ENCODE measurements around the gene INSRR. TPM values are rescaled to one million over a fixed set of nuclear protein-coding genes. Genes with fewer than 3 reads are reported as not detected.

The INSRR gene
- total and polyA plus RNA-seq, 2 of the 8 experiments (the other 6 are each of a cell fraction or from before 2014, with no cell fraction given) = 0.02 TPM; not detected in 1

DNA sequence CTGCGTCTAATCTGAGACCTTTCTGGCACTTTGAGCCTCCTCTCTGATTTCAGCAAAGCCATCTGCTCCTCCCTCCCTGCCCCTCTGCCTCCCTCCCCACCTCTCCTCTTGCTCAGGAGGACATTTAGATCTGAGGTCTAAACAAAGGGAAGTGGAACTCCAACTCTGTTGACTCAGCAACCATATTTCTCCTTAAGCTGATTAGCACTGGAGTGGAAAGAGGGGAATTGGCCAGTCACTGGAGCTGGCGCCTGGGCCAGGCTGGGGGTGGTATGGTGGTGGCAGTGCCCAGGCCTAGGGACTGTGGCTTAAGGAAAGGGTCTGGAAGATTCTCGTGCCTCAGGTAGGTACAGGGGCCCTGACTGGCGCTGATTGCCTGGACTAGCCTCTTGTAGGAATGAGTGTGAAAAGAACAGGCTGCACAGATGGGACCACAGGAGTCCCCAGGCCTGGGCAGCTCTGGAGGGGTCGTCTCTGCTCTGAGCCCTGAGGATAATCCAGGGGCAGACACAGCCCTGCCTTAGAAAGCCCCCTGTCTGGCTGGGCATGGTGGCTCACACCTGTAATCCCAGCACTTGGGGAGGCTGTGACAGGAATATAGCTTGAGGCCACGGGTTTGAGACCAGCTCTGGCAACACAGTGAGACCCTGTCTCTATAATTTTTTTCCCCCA is 54.2 kb downstream of the INSRR start:
- H2BK20ac ChIP-seq (ENCODE audit: low read length) = no peak overlapping the region
- H4K5ac ChIP-seq (ENCODE audit: insufficient read length, low read depth, low read length) = no peak overlapping the region
- H2AK5ac ChIP-seq (ENCODE audit: low read depth, low read length) = no peak overlapping the region
- no peak overlapping the region for H3K56ac ChIP-seq (replicated peaks; ENCODE audit: insufficient read length, low read depth, low read length)
- H4K8ac ChIP-seq (ENCODE audit: extremely low read depth, insufficient read depth, low read length) = peak overlapping the region; percentile 43; the same call in 1 of the 2 replicates
- no peak overlapping the region for H3K4ac ChIP-seq (replicated peaks; ENCODE audit: insufficient read length, low read depth, low read length)
- H3K27ac ChIP-seq (ENCODE audit: low read depth, low read length) = no peak overlapping the region
- FAIRE-seq = no peak
- ChIA-PET CTCF (ENCODE audit: partially characterized antibody) (interaction anchor here (0.7 to 31.8 kb wide), 11 partner anchors 7 to 145 kb away, joined by 3 to 491 read pairs (median 6); no protein-coding TSS in a partner anchor), POLR2A (ENCODE audit: partially characterized antibody) (interaction anchor here (0.6 to 1.6 kb wide), 8 partner anchors 9 to 106 kb away, joined by 3 to 5 read pairs (median 3); partner anchors contain the start of genes HDGF, ISG20L2 and METTL25B)
- H3K4me2 ChIP-seq (ENCODE audit: insufficient read depth in 1 of 2, low read depth in 2 of 2, low read length in 2 of 2) = no peak overlapping the region
- H2BK15ac ChIP-seq (ENCODE audit: low read length) = no peak overlapping the region
- DNase-seq (ENCODE audit: low read depth in 1 of 2, low spot score in 2 of 2) = no peak
- no peaks in the 10 kb centered on the region for H3K79me1 ChIP-seq (ENCODE audit: low read depth, low read length)
- H2AFZ ChIP-seq (ENCODE audit: low read length) = no peak overlapping the region
- no peak overlapping the region for H3K4me3 ChIP-seq (ENCODE audit: extremely low read depth in 1 of 4, insufficient read depth in 2 of 4, low read depth in 3 of 4, low read length in 4 of 4)
- H3K14ac ChIP-seq (ENCODE audit: insufficient read length) = no peak overlapping the region
- H3K18ac ChIP-seq (ENCODE audit: extremely low read depth, low read length) = no peak overlapping the region
- no peaks in the 10 kb centered on the region for H3K23me2 ChIP-seq (ENCODE audit: low read depth, low read length)
- H2BK12ac ChIP-seq (ENCODE audit: low read depth, low read length) = no peak overlapping the region
- no peak overlapping the region for H2BK5ac ChIP-seq (ENCODE audit: low read depth, low read length)
- WGBS, 2 experiments (ENCODE audit: extremely low coverage in 1 of 2, insufficient coverage in 1 of 2, insufficient read length in 1 of 2, insufficient replicate concordance in 2 of 2, low coverage in 1 of 2, low lambda C conversion rate in 2 of 2, missing lambda C conversion rate in 1 of 2) = 66% methylated on average over 6 of the region's 6 CpGs; no CpG with 5 or more reads in 1 of the 2 experiments
- no peaks in the 10 kb centered on the region for H4K20me1 ChIP-seq (replicated peaks in 1 of 2; ENCODE audit: control insufficient read depth in 1 of 2, insufficient read depth in 2 of 2, low read length in 2 of 2)
- no peak overlapping the region for H4K91ac ChIP-seq (replicated peaks; ENCODE audit: insufficient read length, low read length)
- H3K4me1 ChIP-seq (replicated peaks in 1 of 4; ENCODE audit: control insufficient read depth in 3 of 4, insufficient read depth in 4 of 4, low read length in 3 of 4) = no peaks in the 10 kb centered on the region; a peak in 1 of 7 replicates
- H3K27me3 ChIP-seq (replicated peaks in 1 of 4; ENCODE audit: control insufficient read depth in 3 of 4, extremely low read depth in 1 of 4, insufficient read depth in 3 of 4, low read length in 3 of 4) = peaks cover 0 to 2% (median 0%) of the 10 kb centered on the region in 4 experiments; a peak in 1 of 7 replicates
- H2BK120ac ChIP-seq (replicated peaks; ENCODE audit: low read depth, low read length) = no peak overlapping the region
- H3K79me2 ChIP-seq (ENCODE audit: control insufficient read depth in 1 of 2, insufficient read depth in 2 of 2, low read length in 2 of 2) = no peaks in the 10 kb centered on the region
- no peak overlapping the region for H3K9ac ChIP-seq (replicated peaks in 1 of 4; ENCODE audit: extremely low read depth in 1 of 4, low read depth in 3 of 4, low read length in 3 of 4)
- H3K23ac ChIP-seq (ENCODE audit: insufficient read length) = no peak overlapping the region
- H3K36me3 ChIP-seq (ENCODE audit: control insufficient read depth in 2 of 4, insufficient read depth in 4 of 4, low read length in 3 of 4) = peaks cover 7 to 15% (median 10%) of the 10 kb centered on the region in 4 experiments; a peak in 6 of 8 replicates
- H3K9me3 ChIP-seq (ENCODE audit: insufficient read depth in 2 of 2, low read depth in 1 of 2, low read length in 1 of 2) = no peaks in the 10 kb centered on the region
- TF ChIP-seq BCL11A (IDR thresholded peaks at IDR 0.05; ENCODE audit: low read depth in 2 of 2, low read length in 2 of 2) = no peak
- TF ChIP-seq RXRA (IDR thresholded peaks at IDR 0.05; ENCODE audit: insufficient read depth, low read depth, low read length) = no peak
- no peak for TF ChIP-seq ZNF274 (IDR thresholded peaks at IDR 0.05; ENCODE audit: borderline replicate concordance, extremely low read depth, low read length)
- no peak for TF ChIP-seq SP1 (IDR thresholded peaks at IDR 0.05; ENCODE audit: low read depth, low read length)
- TF ChIP-seq TAF7 (optimal IDR thresholded peaks at IDR 0.05; ENCODE audit: borderline replicate concordance, low read depth, low read length) = no peak
- TF ChIP-seq TBP (IDR thresholded peaks at IDR 0.05; ENCODE audit: low read depth, low read length) = no peak
- TF ChIP-seq POLR2A (IDR thresholded peaks at IDR 0.05; ENCODE audit: control extremely low read depth in 1 of 2, low read depth in 2 of 2, low read length in 2 of 2) = no peak
- TF ChIP-seq, protein P1, sequence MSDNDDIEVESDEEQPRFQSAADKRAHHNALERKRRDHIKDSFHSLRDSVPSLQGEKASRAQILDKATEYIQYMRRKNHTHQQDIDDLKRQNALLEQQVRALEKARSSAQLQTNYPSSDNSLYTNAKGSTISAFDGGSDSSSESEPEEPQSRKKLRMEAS (IDR thresholded peaks at IDR 0.05) = no peak
- no peak for TF ChIP-seq CBX5 (IDR thresholded peaks at IDR 0.05; ENCODE audit: low read depth, low read length)
- TF ChIP-seq, protein P2, sequence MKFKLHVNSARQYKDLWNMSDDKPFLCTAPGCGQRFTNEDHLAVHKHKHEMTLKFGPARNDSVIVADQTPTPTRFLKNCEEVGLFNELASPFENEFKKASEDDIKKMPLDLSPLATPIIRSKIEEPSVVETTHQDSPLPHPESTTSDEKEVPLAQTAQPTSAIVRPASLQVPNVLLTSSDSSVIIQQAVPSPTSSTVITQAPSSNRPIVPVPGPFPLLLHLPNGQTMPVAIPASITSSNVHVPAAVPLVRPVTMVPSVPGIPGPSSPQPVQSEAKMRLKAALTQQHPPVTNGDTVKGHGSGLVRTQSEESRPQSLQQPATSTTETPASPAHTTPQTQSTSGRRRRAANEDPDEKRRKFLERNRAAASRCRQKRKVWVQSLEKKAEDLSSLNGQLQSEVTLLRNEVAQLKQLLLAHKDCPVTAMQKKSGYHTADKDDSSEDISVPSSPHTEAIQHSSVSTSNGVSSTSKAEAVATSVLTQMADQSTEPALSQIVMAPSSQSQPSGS (IDR thresholded peaks at IDR 0.05; ENCODE audit: low read length) = no peak
- TF ChIP-seq CREB1 (IDR thresholded peaks at IDR 0.05) = no peak
